Upper lobe of right lung (tissue), 1 donor: ENCODE data around the gene UBE2L3. TPM values are rescaled to one million over a fixed set of nuclear protein-coding genes. Genes with fewer than 3 reads are reported as not detected.
"Not testable (repeated sequence)": the region's sequence is repeated elsewhere in the genome, so short reads cannot be mapped to it uniquely, and the experiment has no call there.

Experiments
- ATAC-seq: fragments of 200-7000 bp; cut with Tn5 transposase; one replicate; pipeline ENCODE4 v1.9.1; 2020; ENCODE audit warnings: mild to moderate bottlenecking, moderate library complexity
- DNase-seq: peaks from one replicate; pipeline ENCODE4 v3.0.0-alpha.2; 2020
- H3K27ac ChIP-seq: fragments of 200-600 bp; one replicate; pipeline ENCODE4 v1.8.0; 2022
- H3K27me3 ChIP-seq: fragments of 200-600 bp; one replicate; pipeline ENCODE4 v1.8.0; 2022; ENCODE audit warnings: mild to moderate bottlenecking
- H3K36me3 ChIP-seq: fragments of 200-600 bp; one replicate; pipeline ENCODE4 v1.8.0; 2022
- H3K4me1 ChIP-seq: fragments of 200-600 bp; one replicate; pipeline ENCODE4 v1.8.0; 2022
- H3K4me3 ChIP-seq: fragments of 200-600 bp; one replicate; pipeline ENCODE4 v1.8.0; 2022; ENCODE audit warnings: mild to moderate bottlenecking
- H3K9me3 ChIP-seq: fragments of 200-600 bp; one replicate; pipeline ENCODE4 v1.8.0; 2022
- intact Hi-C: fragments of 100-400 bp; cut with DNase I; formaldehyde crosslinking; loops from one replicate; pipeline ENCODE4 v1.11.0; 2022
- total RNA-seq: library from RNA; stranded (reverse); fragmentation: NEBNext Ultra II Directional; extraction: Animal tissue kit (Norgen Biotek cat#: 25700); gene quantifications from one replicate; pipeline ENCODE4 v1.2.1, GENCODE V29; 2021
- TF ChIP-seq, protein P1 (sequence below): fragments of 200-600 bp; IDR thresholded peaks from one replicate; pipeline ENCODE4 v1.8.0; 2022; ENCODE audit warnings: antibody characterized with exemption
- donor health status: DM: no; HTN: yes; CAD: no; lungs with severe emphysema.

The UBE2L3 gene
- total RNA-seq, 1 donor from 2014 or later: 45.7 TPM

- TF ChIP-seq, protein P1, sequence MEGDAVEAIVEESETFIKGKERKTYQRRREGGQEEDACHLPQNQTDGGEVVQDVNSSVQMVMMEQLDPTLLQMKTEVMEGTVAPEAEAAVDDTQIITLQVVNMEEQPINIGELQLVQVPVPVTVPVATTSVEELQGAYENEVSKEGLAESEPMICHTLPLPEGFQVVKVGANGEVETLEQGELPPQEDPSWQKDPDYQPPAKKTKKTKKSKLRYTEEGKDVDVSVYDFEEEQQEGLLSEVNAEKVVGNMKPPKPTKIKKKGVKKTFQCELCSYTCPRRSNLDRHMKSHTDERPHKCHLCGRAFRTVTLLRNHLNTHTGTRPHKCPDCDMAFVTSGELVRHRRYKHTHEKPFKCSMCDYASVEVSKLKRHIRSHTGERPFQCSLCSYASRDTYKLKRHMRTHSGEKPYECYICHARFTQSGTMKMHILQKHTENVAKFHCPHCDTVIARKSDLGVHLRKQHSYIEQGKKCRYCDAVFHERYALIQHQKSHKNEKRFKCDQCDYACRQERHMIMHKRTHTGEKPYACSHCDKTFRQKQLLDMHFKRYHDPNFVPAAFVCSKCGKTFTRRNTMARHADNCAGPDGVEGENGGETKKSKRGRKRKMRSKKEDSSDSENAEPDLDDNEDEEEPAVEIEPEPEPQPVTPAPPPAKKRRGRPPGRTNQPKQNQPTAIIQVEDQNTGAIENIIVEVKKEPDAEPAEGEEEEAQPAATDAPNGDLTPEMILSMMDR: no peak
- no peak overlapping the region for H3K4me3 ChIP-seq
- no peak for DNase-seq
Observed at GRCh38 chr22:21599053-21599893, 31.8 kb downstream of the UBE2L3 start.

GRCh38 chr22:21602579-21602978, 35.1 kb downstream of the UBE2L3 start:
- TF ChIP-seq, protein P1: no peak
- H3K27me3 ChIP-seq: no peaks in the 10 kb centered on the region
- DNase-seq: no peak
- no peak overlapping the region for H3K27ac ChIP-seq
- ATAC-seq: no peak
- no peaks in the 10 kb centered on the region for H3K9me3 ChIP-seq
- peaks cover 9% of the 10 kb centered on the region for H3K36me3 ChIP-seq
- no peaks in the 10 kb centered on the region for H3K4me1 ChIP-seq
- H3K4me3 ChIP-seq: no peak overlapping the region
- intact Hi-C loops: no loop called here

More at GRCh38 chr22:21599053-21599893, 31.8 kb downstream of the UBE2L3 start:
- intact Hi-C loops: no loop called here
- no peak overlapping the region for H3K27ac ChIP-seq
- peaks cover 30% of the 10 kb centered on the region for H3K36me3 ChIP-seq
- no peak for ATAC-seq
- H3K27me3 ChIP-seq: no peaks in the 10 kb centered on the region
- H3K4me1 ChIP-seq: no peaks in the 10 kb centered on the region
- H3K9me3 ChIP-seq: no peaks in the 10 kb centered on the region

DNA sequence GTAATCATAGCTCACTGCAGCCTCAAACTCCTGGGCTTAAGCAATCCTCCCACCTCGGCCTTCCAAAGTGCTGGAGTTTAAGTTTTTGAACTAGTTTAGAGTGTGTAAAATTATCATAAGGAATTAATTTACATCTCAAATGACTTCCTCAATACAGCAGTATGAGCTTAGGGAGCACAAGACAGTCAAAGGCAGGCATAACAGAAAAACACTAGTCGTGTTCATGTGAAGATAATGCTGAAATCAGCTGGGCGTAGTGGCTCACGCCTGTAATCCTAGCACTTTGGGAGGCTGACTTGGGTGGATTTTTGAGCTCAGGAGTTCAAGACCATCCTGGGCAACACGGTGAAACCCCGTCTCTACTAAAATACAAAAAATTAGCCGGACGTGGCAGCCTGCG, 36.5 kb downstream of the UBE2L3 start:
- peaks cover 5% of the 10 kb centered on the region for H3K36me3 ChIP-seq
- H3K27ac ChIP-seq: no peak overlapping the region
- ATAC-seq (no peak), DNase-seq (no peak)
- H3K9me3 ChIP-seq: no peaks in the 10 kb centered on the region
- no peaks in the 10 kb centered on the region for H3K4me1 ChIP-seq
- H3K4me3 ChIP-seq: no peak overlapping the region
- intact Hi-C loops: no loop called here
- TF ChIP-seq, protein P1: no peak
- no peaks in the 10 kb centered on the region for H3K27me3 ChIP-seq

DNA sequence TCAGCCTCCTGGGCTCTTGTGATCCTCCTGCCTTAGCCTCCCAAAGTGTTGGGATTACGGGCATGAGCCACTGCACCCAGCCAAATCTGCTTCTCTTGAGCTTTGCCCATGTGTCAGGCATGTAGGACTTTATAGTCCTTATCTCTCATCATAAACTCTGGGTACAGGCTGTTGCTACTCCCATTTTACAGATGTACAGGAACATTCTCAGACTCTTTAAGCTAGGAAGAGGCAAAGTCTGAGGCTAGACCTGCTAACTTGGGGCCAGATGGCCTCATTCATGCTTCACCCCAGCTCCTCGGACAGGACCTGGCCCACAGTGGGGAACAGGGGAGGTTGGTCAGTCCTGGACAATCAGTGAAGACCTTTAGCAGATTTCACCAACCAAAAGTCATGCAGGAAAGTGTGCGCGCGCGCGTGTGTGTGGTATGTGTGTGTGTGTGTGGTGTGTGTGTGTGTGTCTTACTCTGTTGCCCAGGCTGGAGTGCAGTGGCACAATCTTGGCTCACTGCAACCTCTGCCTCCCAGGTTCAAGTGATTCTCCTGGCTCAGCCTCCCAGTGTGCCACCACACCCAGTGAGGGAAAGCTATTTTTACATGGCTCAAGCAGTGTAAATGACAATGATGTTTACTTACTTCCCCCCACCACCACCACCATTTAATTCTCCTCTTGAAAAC, 38.5 kb downstream of the UBE2L3 start:
- DNase-seq: no peak
- no peaks in the 10 kb centered on the region for H3K4me1 ChIP-seq

GRCh38 chr22:21606775-21607174, 39.3 kb downstream of the UBE2L3 start:
- no peaks in the 10 kb centered on the region for H3K4me1 ChIP-seq
- no peaks in the 10 kb centered on the region for H3K27me3 ChIP-seq
- no peak overlapping the region for H3K27ac ChIP-seq
- TF ChIP-seq, protein P1: no peak
- no peak for DNase-seq
- no peaks in the 10 kb centered on the region for H3K9me3 ChIP-seq
- H3K36me3 ChIP-seq: peaks cover 12% of the 10 kb centered on the region
- intact Hi-C loops: no loop called here
- H3K4me3 ChIP-seq: no peak overlapping the region
- ATAC-seq: no peak

More for the DNA sequence above, 38.5 kb downstream of the UBE2L3 start:
- no peaks in the 10 kb centered on the region for H3K27me3 ChIP-seq
- TF ChIP-seq, protein P1: no peak
- peaks cover 5% of the 10 kb centered on the region for H3K36me3 ChIP-seq
- H3K9me3 ChIP-seq: no peaks in the 10 kb centered on the region
- intact Hi-C loops: no loop called here
- H3K4me3 ChIP-seq: no peak overlapping the region
- H3K27ac ChIP-seq: no peak overlapping the region
- no peak for ATAC-seq

GRCh38 chr22:21609556-21610157, 42.1 kb downstream of the UBE2L3 start:
- DNase-seq, ATAC-seq, H3K4me1 ChIP-seq, H3K27me3 ChIP-seq, intact Hi-C loops, H3K27ac ChIP-seq, H3K9me3 ChIP-seq, H3K4me3 ChIP-seq: not testable (repeated sequence)
- peaks cover 34% of the 10 kb centered on the region for H3K36me3 ChIP-seq
